ENCODE results near the gene PALLD.

GRCh38 chr4:168694667-168695066 is 197.8 kb downstream of the PALLD start:
- TF ChIP-seq POLR2A (IDR thresholded peaks at IDR 0.05; ENCODE audit: borderline replicate concordance, extremely low read depth, insufficient read depth, insufficient read length) (no peak), EZH2phosphoT487 (IDR thresholded peaks at IDR 0.05; ENCODE audit: borderline replicate concordance) (no peak), EGR1 (IDR thresholded peaks at IDR 0.05; ENCODE audit: low read depth) (no peak), ATF3 (IDR thresholded peaks at IDR 0.05) (no peak), SRF (IDR thresholded peaks at IDR 0.05; ENCODE audit: low read depth) (no peak), CTCF (IDR thresholded peaks at IDR 0.05 in 2 of 3, conservative IDR thresholded peaks at IDR 0.05 in 1 of 3; ENCODE audit: borderline replicate concordance in 1 of 3, insufficient read depth in 1 of 3, low read depth in 2 of 3, low read length in 2 of 3) (no peak), EZH2 (IDR thresholded peaks at IDR 0.05) (no peak), POLR2AphosphoS5 (IDR thresholded peaks at IDR 0.05; ENCODE audit: low read depth, low read length) (no peak), CBX3 (IDR thresholded peaks at IDR 0.05; ENCODE audit: low read depth) (no peak), REST (IDR thresholded peaks at IDR 0.05; ENCODE audit: low read depth) (no peak), CEBPB (IDR thresholded peaks at IDR 0.05; ENCODE audit: low read depth) (no peak), SIN3A (IDR thresholded peaks at IDR 0.05; ENCODE audit: low read depth) (no peak)
